T-helper 2 cell treated with Interferon-gamma antibody and Interleukin-4, amounts not matched to agents 5 μg/mL and 100 μg/mL, for 36 hours (primary cell): Measurements from ENCODE around the gene FAM241A.

Experiments
- DNase-seq: peaks from one replicate; pipeline ENCODE4 v3.0.0; 2021; ENCODE audit warnings: low spot score
- H3K27ac Mint-ChIP-seq: one replicate; pipeline ENCODE4 v1.8.0; 2021; ENCODE audit warnings: mild to moderate bottlenecking, mixed read lengths
- H3K27me3 Mint-ChIP-seq: one replicate; pipeline ENCODE4 v1.8.0; 2021; ENCODE audit warnings: low read depth, mixed read lengths
- H3K36me3 Mint-ChIP-seq: one replicate; pipeline ENCODE4 v1.8.0; 2021; ENCODE audit warnings: low read depth, mixed read lengths
- H3K4me1 Mint-ChIP-seq: one replicate; pipeline ENCODE4 v1.8.0; 2021; ENCODE audit warnings: low read depth, mixed read lengths
- H3K4me3 Mint-ChIP-seq: one replicate; pipeline ENCODE4 v1.8.0; 2022; ENCODE audit warnings: mild to moderate bottlenecking, moderate library complexity, mixed read lengths
- H3K9me3 Mint-ChIP-seq: one replicate; pipeline ENCODE4 v1.8.0; 2021; ENCODE audit warnings: mixed read lengths

FAM241A gene

GRCh38 chr4:112230879-112231778 lies 85.9 kb downstream of the FAM241A start:
- Mint-ChIP-seq H3K4me3 (peak overlapping the region; percentile 93), H3K4me1 (peaks cover 32% of the 10 kb centered on the region), H3K27me3 (peaks cover 2% of the 10 kb centered on the region), H3K27ac (peak overlapping the region; percentile 99), H3K36me3 (no peaks in the 10 kb centered on the region), H3K9me3 (no peaks in the 10 kb centered on the region)
- peak; percentile 98 for DNase-seq

DNA sequence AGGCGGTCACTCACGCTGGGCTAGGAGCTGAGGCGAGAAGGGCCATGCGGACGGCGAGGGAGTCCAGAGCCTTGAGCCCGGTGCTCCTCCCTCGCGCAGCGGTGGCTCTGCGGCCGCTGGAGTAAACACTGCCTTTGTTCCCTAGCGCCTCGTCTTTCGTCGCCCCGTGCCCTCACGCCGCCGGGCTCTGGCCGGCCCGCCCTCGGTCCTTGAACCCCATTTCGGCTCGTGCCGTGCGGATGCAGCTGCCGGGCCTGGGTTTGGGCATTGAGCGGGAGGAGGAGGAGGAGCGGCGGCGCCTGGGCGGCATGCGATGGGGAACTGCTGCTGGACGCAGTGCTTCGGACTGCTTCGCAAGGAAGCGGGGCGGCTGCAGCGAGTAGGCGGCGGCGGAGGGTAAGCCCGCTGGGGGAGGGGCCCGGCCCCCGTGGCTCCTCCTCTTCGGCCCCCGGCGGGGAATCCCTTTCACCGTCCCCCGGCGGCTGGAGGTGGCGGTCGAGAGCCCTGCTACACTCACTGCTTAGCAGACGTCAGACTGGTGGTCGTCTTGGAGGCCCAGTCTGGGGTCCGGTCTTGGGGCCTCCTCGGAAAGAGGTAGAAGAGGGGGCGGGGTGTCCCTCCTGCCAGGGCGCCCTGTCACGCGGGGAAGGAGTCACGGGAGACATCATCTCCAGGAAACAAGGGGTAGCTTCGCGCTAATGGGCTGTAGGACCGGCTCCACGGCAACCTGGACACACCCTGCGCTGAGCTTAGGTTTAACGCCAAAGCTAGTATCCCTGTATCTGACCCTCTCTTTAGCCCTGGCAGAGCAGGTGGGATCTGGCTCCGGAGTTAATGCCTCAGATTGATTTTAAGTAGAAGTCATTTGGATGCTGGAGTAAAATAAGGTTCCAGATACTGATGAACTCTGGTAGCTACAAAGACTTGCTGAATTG lies 86.8 kb downstream of the FAM241A start, which contains the start of gene AP1AR:
TSS of gene AP1AR (plus strand) at position 9 of the 935 bp plus-strand sequence. CDS start at position 314, 305 bp downstream.
- H3K27ac Mint-ChIP-seq: peak within 1 kb of the TSS; percentile 99
- no peaks in the 10 kb centered on the region for H3K36me3 Mint-ChIP-seq
- DNase-seq: peak; percentile 81
- peaks cover 2% of the 10 kb centered on the region for H3K27me3 Mint-ChIP-seq
- peak within 1 kb of the TSS; percentile 93 for H3K4me3 Mint-ChIP-seq
- H3K9me3 Mint-ChIP-seq: no peaks in the 10 kb centered on the region
- H3K4me1 Mint-ChIP-seq: peaks cover 33% of the 10 kb centered on the region

- Mint-ChIP-seq H3K9me3 (no peaks in the 10 kb centered on the region), H3K4me3 (no peak overlapping the region), H3K27ac (no peak overlapping the region), H3K36me3 (no peaks in the 10 kb centered on the region), H3K27me3 (no peaks in the 10 kb centered on the region), H3K4me1 (peaks cover 32% of the 10 kb centered on the region)
- DNase-seq: no peak
Measured at GRCh38 chr4:112234952-112235609, 89.8 kb downstream of the FAM241A start.

- DNase-seq: no peak
- peaks cover 25% of the 10 kb centered on the region for H3K4me1 Mint-ChIP-seq
- H3K9me3 Mint-ChIP-seq: no peaks in the 10 kb centered on the region
- H3K27me3 Mint-ChIP-seq: no peaks in the 10 kb centered on the region
- no peak overlapping the region for H3K4me3 Mint-ChIP-seq
- H3K27ac Mint-ChIP-seq: no peak overlapping the region
- H3K36me3 Mint-ChIP-seq: no peaks in the 10 kb centered on the region
Measured at GRCh38 chr4:112236040-112236439, 90.8 kb downstream of the FAM241A start.

GRCh38 chr4:112238833-112239232 lies 93.6 kb downstream of the FAM241A start:
- no peak for DNase-seq
- Mint-ChIP-seq H3K36me3 (no peaks in the 10 kb centered on the region), H3K27ac (no peak overlapping the region), H3K4me3 (no peak overlapping the region), H3K27me3 (no peaks in the 10 kb centered on the region), H3K9me3 (no peaks in the 10 kb centered on the region), H3K4me1 (peaks cover 11% of the 10 kb centered on the region)
